Iris pigment epithelial cell (primary cell): ENCODE measurements around the gene UBXN7.
"Not testable (repeated sequence)": the region's sequence is repeated elsewhere in the genome, so short reads cannot be mapped to it uniquely, and the experiment has no call there.

ENCODE experiments used
- DNase-seq: peaks from one replicate; pipeline ENCODE4 v3.0.0-alpha.2; 2011; ENCODE audit warnings: low read depth

UBXN7 gene

DNA sequence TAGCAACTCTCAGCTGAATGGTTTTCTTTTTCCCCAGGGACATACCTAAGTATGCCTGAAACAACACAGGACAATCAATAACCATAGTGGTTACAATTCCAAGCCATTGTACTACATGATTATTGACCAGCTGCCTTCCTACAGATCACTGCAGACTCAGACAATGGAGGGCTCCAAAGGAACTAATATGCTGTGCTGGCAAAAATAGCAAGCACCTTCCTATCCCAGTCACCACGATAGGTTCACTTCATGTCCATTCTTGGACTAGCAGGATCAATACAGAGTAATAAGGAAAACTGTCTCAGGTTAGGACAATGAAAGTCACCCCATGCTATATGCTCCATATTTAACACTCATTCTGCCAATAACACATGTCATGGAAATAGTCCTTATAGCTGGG lies 76.6 kb downstream of the UBXN7 start:
- DNase-seq = no peak

DNA sequence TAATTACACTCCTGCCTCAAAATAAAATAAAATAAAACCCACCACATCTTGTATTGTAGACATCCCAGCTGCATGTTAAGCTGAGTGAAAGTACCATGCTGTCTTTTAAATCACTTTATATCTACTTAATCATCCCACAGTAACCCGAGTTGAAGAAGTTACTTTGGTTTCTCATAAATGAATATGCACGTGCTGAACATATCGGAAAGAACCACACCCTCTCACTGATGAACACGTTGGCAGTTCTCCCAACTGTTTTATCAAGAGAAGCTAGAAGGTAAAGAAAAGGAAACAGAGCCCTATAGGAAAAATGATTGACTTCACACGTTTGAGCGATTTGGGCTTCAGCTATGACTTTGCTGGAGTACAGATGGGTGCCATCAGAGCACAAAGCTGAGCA lies 78.1 kb downstream of the UBXN7 start:
- no peak for DNase-seq

DNA sequence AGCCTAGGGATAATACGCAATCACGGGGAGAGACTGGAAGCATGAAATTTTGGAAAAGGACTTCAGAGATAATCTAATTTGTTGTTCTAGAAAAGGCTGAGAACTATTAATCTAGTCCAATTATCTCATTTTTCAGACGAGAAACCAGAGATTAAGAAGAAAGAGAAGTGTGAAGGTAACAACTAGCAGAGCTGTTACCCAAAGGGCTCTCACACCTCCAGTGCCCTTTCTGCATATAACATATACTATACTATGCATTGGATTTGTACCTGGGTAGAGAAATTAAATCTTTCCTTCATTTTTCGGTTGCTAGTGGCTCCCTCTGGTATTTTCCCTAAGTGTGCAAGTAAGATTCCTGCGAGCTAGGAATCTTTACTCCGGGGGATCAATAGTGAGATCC lies 80.7 kb downstream of the UBXN7 start:
- DNase-seq = no peak

DNA sequence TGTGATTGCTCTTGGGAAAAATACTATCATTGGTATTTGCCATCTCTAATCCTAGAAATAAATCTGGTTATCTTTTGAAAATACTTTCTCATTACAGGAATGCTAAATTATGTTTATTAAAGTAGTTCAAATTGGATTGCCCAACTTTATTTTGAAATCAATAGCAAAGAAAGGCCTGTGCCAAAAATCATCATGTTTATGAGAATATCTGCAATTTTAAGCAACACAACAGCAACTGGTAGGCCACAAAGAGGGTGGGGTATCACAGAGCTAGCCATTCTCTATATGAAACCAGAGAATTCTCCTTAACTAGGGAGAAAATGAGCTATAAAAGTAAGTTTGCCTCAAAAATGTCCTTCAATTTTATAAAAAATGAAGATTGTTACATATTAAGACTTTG lies 82.2 kb downstream of the UBXN7 start:
- DNase-seq = no peak

- no peak for DNase-seq
Observed at GRCh38 chr3:196348698-196349097, 83.5 kb downstream of the UBXN7 start.

GRCh38 chr3:196344663-196345062 lies 87.6 kb downstream of the UBXN7 start:
- DNase-seq = no peak

- DNase-seq = not testable (repeated sequence)
Observed at GRCh38 chr3:196343917-196344316, 88.3 kb downstream of the UBXN7 start.

- DNase-seq = peak; percentile 89
Observed at GRCh38 chr3:196341137-196341536, 91.1 kb downstream of the UBXN7 start.

DNA sequence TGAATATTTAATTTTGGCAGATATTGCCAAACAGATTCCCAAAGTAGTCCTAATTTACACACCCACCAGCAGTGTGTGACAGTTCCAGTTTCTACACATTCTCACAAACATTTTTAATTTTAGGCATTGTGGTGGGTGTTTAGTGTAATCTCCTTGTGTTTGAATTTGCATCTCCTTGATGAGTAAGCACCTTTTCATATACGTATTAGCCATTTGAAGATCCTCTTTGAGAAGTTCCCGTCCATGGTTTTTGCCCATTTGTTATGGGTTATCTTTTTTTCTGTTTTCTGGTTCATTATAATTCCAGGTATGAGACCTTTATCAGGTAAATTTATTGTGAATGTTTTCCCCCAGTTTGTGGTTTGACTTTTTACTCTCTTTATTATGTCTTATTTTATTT lies 91.8 kb downstream of the UBXN7 start:
- no peak for DNase-seq

GRCh38 chr3:196339493-196340254 lies 92.6 kb downstream of the UBXN7 start:
- peak; percentile 83 for DNase-seq

DNA sequence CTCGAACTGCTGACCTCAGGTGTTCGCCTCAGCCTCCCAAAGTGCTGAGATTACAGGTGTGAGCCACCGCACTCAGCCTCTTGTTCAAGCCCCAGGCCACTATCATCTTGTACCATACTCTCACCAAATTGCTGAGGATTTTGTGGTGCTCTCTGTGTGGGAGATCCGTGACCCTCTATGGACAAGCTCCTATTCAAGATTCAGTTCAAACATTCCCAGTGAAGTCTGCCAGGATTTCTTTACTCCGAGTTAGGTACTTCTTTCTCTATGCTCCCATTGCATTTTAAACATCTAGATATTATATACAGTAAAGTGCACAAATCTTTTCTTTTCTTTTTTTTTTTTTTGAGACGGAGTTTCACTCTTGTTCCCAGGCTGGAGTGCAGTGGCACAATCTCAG lies 93.2 kb downstream of the UBXN7 start:
- no peak for DNase-seq

DNA sequence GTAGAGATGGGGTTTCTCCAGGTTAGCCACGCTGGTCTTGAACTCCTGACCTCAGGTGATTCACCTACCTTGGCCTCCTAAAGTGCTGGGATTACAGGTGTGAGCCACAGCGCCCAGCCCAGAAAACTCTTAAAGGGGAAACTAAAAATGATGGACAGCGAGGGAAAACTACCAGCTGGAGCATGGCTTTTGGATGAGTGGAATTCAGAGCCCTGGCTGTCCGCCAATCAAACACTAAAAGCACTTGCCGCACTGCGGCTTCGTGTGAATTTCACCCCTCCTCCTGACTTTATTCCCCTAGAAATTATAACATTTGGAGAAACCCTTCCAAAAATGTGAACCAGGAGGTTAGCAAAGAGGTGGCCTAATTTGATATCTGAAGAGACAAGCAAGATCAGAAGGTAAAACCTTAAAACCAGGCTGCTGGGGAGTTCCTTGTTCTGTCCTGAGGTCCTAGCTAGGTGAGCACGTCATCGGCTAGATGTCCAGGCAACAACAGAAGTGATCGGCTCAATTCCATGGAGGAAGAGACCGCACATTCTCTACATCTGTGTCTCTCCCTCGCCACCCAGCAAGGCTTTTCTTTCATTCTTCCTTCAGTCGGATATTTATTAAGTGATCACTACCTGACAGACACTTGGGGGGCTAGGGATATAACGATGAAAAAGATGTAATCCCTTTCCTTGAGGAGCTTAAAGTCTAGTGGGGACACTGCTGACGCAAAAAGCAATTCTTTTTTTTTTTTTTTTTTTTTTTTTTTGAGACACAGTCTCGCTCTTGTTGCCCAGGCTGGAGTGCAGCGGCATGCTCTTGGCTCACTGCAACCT lies 95.7 kb downstream of the UBXN7 start:
- no peak for DNase-seq

- no peak for DNase-seq
Observed at GRCh38 chr3:196335503-196335948, 96.7 kb downstream of the UBXN7 start.

GRCh38 chr3:196334982-196335381 lies 97.2 kb downstream of the UBXN7 start:
- DNase-seq = no peak

- no peak for DNase-seq
Observed at GRCh38 chr3:196332168-196332567, 100.1 kb downstream of the UBXN7 start.

GRCh38 chr3:196327405-196327804 lies 104.8 kb downstream of the UBXN7 start:
- DNase-seq = peak; percentile 28

DNA sequence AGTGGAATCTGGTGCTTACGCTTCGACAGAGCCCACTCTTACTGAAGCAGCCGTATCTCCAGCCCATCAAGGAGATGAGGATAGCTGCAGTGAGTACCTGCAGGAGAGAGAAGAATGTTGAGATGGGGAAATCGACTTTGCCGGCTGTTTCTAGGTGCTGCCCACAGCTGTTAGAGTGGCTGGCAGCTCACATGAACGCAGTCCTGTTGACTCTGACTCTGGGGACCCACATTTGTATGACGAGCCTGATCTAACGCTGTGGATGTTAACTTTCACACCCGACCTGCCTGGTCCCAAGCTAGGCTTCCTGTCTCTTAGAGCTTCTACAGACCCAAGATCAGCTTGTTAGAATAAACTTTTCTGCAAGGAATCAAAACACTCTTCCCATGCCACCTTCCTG lies 105.3 kb downstream of the UBXN7 start:
- no peak for DNase-seq

DNA sequence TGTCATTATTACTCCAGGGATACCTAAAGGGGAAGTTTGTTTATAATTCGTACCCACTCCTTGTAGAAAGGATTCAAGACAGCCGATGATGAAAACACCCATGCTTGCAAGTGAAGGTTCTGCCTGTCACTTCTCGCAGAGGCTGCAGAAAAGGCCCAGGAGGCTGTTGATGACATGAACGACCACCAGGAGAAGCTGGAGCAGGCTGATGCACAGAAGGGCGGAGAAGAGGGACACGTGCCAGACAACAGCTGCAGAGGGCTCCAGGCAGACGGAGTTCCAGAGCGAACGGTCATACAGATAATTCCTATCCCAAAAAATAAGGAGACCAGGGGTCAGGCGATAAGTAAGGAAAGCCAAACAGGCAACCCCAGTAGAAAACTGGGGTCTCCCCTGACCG lies 108.5 kb downstream of the UBXN7 start:
- peak; percentile 26 for DNase-seq

- no peak for DNase-seq
Observed at GRCh38 chr3:196323016-196323415, 109.2 kb downstream of the UBXN7 start.

DNA sequence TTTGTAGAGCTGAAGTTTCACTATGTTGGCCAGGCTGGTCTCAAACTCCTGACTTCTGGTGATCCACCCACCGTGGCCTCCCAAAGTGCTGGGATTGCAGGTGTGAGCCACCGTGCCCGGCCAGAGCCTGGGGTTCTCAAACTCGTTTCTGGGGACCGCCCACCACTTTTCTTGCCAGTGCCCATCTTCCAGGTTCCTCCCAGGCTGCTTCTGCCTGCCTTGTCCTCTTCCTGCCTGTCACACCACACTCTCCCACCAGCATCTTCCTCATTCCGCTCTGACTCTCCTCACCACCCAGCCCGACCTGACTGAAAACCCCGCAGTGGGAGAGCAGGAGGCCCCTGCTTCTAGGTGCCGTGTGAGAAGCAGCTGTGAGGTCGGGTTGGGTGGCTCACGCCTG lies 111.1 kb downstream of the UBXN7 start:
- DNase-seq = no peak

DNA sequence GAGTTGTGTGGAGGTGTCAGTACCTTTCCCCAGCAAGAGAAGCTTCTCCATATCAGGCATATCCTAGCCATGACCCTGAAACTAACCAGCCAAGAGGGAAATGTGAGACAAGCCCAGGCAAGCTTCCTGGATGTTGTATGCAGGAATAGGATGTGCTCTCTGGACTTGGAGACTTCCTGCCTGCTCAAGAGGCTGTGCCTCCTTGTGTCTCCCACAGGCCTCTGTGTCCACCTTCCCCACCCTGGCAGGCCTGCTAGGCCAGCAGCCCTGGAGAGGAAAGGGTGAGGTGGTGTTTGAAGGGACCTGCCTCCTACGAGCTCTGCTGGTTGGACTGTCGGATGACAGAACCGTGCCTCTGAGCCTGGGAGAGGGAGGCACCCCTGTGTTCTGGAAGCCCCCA lies 112.1 kb downstream of the UBXN7 start:
- no peak for DNase-seq

DNA sequence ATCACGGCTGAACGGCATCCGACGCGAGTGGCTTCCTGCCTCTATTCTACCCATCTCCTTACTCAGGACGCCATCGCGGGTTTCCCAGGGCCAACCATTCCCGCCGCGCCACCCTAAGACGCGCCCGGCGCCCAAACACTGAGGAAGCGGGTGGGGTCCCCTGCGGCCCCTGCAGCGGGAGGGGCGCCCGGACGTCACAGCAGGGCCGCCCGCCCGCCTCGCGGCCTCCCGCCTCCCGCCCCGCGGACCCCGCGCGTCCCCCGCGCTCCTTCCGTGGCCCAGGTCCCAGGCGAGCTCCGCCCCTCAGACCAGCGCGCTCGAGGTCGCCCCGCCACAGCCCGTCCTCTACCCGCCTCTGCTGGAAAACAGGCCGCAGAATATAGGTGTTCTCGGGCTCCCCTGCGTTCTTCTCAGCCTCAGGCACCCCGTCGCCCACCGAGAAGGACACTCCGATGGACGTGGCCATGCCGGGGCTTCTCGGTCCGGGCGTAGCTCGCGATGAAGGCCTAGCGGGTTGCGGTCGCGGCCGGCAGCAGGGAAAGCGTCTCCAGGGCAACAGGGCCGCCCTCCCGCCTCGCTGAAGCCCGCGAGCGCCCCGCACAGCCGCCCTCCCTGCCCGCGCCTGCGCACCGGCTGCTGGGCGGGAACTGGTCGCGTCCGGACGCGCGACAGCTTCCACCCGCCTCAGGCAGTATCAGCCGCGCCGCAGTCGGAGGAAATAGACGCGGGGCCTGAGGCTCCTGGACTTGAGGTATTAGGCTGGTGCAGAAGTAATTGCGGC lies 114.3 kb downstream of the UBXN7 start, which contains the start of gene DYNLT2B:
TSS of gene DYNLT2B (minus strand) at position 554 of the 781 bp plus-strand sequence. CDS start at position 466, 88 bp downstream.
- peak; percentile 92 for DNase-seq
